GM08714 (cell line): ENCODE measurements around the gene PAX7.

Source experiments
- H3K4me3 ChIP-seq: fragments of 200-500 bp; sonication (Bioruptor generic); 2 replicates; pipeline ENCODE4 v1.5.1; 2014; ENCODE audit warnings: mild to moderate bottlenecking, low read length, inconsistent platforms
- ZNF274 ChIP-seq: IDR thresholded peaks from 2 replicates; pipeline ENCODE4 v1.6.1; 2012; ENCODE audit warnings: mild to moderate bottlenecking, low read depth, low read length

PAX7 gene

GRCh38 chr1:18794051-18794450 is 163.4 kb downstream of the PAX7 start:
- no peak overlapping the region for H3K4me3 ChIP-seq
- no peak for TF ChIP-seq ZNF274

GRCh38 chr1:18794561-18794960 is 163.9 kb downstream of the PAX7 start:
- H3K4me3 ChIP-seq = no peak overlapping the region
- TF ChIP-seq ZNF274 = no peak

DNA sequence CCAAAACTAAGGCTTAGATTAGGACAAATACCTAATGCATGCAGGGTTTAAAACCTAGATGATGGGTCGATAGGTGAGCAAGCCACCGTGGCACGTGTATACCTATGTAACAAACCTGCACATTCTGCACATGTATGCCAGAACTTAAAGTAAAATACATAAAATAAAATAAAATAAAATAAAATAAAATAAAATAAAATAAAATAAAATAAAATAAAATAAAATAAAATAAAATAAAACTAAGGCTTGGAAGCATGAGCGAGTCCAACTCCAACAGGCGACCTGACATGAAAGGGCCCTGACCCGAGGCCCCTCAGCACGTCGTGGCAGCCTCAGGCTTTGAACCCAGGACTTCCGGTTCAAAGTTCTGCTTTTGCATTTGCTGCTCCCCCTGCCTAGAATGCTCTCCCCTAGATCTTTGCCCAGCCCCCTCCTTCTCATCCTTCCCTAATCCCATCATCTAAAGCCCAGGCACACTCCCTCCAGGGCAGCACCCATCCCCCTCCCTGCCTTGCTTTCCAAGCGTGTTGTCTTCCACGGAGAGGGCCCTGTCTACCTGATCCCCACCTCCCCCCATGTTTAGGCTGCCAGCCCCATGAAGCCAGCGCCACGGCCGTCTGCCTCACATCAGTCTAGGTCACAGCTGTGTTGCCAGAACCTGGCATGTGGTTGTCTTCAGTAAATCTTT is 164.5 kb downstream of the PAX7 start:
- no peak overlapping the region for H3K4me3 ChIP-seq
- TF ChIP-seq ZNF274 = no peak

DNA sequence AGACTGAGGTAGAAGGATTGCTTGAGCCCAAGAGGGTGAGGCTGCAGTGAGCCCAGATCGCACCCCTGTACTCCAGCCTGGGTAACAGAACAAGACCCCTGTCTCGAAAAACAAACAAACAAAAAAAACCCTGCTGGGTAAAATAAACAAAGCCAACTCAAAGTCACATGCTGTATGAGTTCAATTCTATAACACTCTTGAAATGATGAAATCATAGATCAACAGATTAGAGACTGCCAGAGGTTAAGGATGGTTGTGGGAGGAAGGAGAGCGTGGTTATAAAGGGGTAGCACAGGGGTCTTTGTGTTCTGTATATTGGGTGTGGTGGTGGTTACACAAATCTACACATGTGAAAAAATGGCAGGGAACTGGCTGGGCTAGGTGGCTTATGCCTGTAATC is 166.3 kb downstream of the PAX7 start:
- TF ChIP-seq ZNF274 = no peak
- no peak overlapping the region for H3K4me3 ChIP-seq
